ENCODE measurements around the gene LSM10.

Gene LSM10

DNA sequence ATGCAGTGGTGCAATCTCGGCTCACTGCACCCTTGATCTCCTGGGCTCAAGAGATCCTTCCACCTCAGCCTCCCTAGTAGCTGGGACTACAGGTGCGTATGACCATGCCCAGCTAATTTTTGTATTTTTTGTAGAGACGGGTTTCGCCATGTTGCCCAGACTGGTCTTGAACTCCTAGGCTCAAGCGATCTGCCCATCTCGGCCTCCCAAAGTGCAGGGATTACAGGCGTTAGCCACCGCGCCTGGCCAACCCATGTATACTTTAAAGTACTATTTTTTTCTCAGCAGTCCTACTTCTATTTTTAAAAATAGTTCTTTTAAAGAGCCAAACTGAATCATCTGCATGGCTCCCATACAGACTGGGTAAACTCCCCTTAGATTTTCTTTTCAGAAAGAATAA is 15.5 kb downstream of the LSM10 start:
- DNase-seq = no peak

- no peak for DNase-seq
Measured at GRCh38 chr1:36381405-36381804, 16.3 kb downstream of the LSM10 start.

GRCh38 chr1:36380782-36381181 is 16.9 kb downstream of the LSM10 start:
- no peak for DNase-seq

GRCh38 chr1:36380143-36380619 is 17.5 kb downstream of the LSM10 start:
- DNase-seq = no peak

- DNase-seq = no peak
Measured at GRCh38 chr1:36377791-36378492, 19.8 kb downstream of the LSM10 start.

GRCh38 chr1:36372617-36373016 is 25.1 kb downstream of the LSM10 start:
- DNase-seq = no peak

GRCh38 chr1:36369061-36369861 is 28.4 kb downstream of the LSM10 start:
- DNase-seq = peak; percentile 45 to 63

- no peak for DNase-seq
Measured at GRCh38 chr1:36367798-36368197, 29.9 kb downstream of the LSM10 start.

DNA sequence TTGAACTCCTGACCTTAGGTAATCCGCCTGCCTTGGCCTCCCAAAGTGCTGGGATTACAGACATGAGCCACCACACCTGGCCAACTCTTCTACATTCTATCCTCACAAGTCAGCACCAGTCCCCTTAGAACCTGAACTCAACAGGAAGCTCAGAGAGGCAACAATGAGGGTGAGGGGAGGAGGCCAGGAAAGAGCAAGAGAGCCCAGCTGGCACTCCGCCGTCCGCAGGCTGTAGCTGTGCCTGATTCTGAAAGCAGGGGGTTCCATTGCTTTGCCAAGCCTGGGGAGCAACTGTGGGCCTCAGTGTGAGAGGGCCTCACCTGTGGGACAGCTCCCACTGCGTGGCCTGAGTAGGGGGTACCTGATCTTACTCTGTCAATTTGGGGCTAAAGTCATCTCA is 30.6 kb downstream of the LSM10 start:
- DNase-seq = no peak

GRCh38 chr1:36366091-36366661 is 31.5 kb downstream of the LSM10 start:
- peak; percentile 20 to 95 for DNase-seq

GRCh38 chr1:36365381-36365780 is 32.3 kb downstream of the LSM10 start:
- DNase-seq = no peak

DNA sequence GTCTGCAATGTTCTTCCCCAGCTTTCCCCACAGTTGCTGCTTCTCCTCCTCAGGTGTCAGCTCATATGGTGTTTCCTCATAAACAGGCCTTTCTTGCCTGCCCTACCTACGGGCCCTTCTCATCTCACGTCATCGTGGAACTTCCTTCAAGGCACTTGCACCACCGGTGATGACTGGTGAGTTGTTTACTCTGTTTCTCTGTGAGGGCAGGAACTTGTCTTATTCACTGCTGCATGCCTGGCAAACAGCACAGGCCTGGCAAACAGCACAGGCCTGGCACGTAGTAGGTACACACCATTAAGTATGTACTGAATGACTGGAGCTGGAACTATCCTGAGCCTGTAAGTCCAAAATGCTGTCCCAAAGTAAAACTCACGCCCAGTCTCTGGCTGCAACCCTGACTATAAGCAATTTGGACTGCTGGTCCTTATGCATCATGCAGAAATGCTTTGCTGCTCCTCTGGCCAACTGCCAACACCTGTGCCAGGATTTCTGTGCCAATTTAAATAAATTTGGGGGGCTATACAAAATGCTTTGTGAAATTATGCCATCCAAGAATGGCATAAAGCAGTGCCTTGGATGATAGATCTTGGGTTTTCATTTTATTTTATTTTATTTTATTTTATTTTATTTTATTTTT is 37.7 kb downstream of the LSM10 start:
- no peak for DNase-seq

DNA sequence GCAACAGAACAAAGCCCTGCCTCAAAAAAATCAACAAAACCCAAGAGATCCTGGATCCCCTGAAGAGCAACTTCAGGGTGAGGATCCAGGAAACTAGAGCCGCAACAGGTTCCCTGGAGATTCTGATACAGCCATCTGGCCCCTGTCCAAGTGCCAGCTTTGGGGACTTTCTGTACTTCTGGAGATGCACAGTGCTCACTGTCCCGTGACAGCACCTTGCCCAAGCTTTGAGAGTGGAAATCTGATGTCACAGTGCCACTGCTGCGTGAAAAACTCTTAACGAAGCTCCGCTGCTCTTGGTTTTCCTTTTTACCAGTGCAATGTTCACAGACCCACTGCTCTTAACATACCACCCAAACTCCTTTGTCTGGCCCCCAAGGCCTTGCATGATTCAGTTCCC is 38.3 kb downstream of the LSM10 start:
- DNase-seq = no peak

DNA sequence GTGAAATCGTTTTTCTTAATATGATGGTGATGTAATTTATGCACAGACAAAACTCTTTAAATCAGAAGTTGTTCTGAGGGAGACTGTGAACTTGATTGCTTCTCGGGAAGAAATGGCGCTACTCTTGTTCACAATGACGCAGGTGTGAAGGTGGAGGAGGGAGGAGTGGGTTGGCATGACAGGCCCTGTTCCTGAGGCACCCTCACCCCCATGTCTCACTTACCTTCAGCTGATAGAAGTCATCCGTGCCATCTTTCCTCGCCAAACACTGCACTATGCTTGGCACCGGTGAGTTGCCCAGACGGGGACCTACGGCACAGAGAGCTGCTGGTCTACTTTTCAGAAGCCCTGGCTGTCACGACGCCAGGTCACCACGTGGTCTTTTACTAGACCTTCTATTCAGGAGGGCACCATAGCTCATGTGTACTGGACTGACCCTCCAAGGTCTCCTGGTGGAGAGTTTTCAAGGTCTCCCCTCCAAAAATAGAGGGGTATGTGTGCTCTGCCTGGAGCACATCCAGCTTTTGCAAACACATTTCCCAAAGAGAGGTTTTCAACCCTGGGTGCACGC is 39.1 kb downstream of the LSM10 start:
- DNase-seq = no peak

- DNase-seq = no peak
Measured at GRCh38 chr1:36355811-36356210, 41.9 kb downstream of the LSM10 start.

GRCh38 chr1:36354486-36354885 is 43.2 kb downstream of the LSM10 start:
- DNase-seq = no peak

- DNase-seq = no peak
Measured at GRCh38 chr1:36352910-36353878, 44.5 kb downstream of the LSM10 start.

- no peak for DNase-seq
Measured at GRCh38 chr1:36352125-36352909, 45.4 kb downstream of the LSM10 start.

DNA sequence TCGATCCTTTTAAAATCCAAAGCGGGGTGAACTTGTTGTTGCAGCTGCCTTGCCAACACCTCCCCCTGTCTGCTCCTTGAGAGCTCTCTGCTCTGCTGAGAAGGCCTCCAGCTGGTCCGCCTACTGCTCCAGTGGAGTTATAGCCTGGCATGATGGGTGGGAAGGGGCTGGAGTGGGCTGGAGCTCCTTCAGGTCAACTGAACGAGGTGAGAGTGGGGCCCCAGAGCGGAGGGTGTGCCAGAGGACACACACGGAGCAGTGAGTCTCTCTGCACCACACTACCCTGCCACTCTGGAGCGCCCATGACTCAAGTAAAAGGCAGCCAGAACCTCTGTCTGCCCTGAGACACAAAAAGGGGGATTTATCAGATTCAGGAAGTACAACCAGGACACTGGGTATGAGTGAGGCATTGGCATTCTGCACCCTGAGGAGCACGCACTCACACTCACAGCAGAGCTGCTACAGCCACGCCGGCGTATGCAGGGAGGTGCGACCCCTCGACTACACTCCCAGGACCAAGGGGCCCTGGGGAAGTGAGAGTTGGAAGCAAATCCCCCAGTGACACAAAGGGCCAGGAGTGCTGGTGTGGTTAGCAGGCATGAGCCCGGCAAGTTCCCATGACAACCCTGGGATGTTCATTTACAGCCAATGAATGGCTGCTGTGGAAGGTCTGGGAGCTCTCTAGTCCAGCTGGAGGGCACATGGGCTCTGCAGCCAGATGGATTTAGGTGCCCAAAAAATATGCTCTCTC is 46.3 kb downstream of the LSM10 start:
- DNase-seq = peak in 1 of 2 donors; percentile 51

DNA sequence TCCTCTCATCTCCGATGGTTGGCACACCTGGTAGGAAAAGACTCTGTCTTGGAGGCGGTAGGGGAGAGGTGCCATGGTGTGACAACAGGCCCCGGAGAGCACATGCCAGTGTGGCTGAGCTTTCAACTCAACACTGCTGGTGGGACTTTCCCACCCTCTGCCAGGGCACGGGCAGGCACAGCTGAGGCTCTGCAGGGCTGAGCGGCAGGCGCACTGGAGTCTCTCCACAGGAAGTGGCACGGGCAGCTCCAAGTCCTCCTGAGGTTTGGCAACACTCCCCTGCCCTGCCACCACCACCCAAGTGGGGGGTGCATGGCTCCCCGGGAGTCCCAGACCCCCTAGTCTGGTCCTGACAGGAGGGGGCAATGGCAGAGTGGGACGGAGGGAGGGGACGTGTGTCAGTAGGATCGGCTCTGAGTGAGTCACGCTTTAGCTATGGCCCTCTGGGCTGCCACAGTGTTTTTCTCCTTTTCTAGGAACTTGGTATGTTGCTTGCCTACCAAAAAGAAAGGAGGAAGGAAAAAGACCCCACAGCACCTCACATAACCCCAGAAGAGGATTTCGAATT is 47.0 kb downstream of the LSM10 start:
- peak; percentile 70 to 74 for DNase-seq
